A673 (cell line): Measurements from ENCODE around the gene PRKCA. TPM values are rescaled to one million over a fixed set of nuclear protein-coding genes. Genes with fewer than 3 reads are reported as not detected.

Experiments used
- BruUV-seq: library from RNA; stranded (reverse); fragments of 400-500 nt; replicated peaks from 2 replicates; lab custom pipeline; 2021; lab: Mats Ljungman, UMichigan
- CTCF ChIA-PET: fragments of 300-600 bp; sonication (Branson Sonifier 250); formaldehyde crosslinking; loops from one replicate; lab custom pipeline; 2022; ENCODE audit warnings: antibody characterized with exemption; lab: Charles Lee
- POLR2A ChIA-PET: fragments of 300-600 bp; sonication (Branson Sonifier 250); formaldehyde crosslinking; loops from one replicate; lab custom pipeline; 2022; ENCODE audit warnings: antibody characterized with exemption; ENCODE audit not compliant: low non-redundant PET; lab: Charles Lee
- DNase-seq: peaks from one replicate; pipeline ENCODE4 v3.0.0-alpha.2; 2015; ENCODE audit warnings: low spot score
- H3K27ac ChIP-seq: fragments of 200-600 bp; sonication (generic); 2 replicates; pipeline ENCODE4 v1.5.1; 2016; ENCODE audit warnings: mixed run types, low read depth, mild to moderate bottlenecking, mixed read lengths, antibody characterized with exemption, low read length; ENCODE audit not compliant: poor library complexity, severe bottlenecking
- H3K27me3 ChIP-seq: fragments of 200-600 bp; sonication (generic); replicated peaks from 2 replicates; pipeline ENCODE4 v1.6.1; 2017; ENCODE audit warnings: mixed run types, low read depth, mild to moderate bottlenecking, mixed read lengths, antibody characterized with exemption, low read length; ENCODE audit not compliant: insufficient read depth, poor library complexity
- H3K36me3 ChIP-seq: fragments of 200-600 bp; sonication (generic); 2 replicates; pipeline ENCODE4 v1.6.1; 2016; ENCODE audit warnings: mixed run types, mild to moderate bottlenecking, mixed read lengths, antibody characterized with exemption, low read length; ENCODE audit not compliant: insufficient read depth, poor library complexity, severe bottlenecking
- H3K4me1 ChIP-seq: fragments of 200-600 bp; sonication (generic); 2 replicates; pipeline ENCODE4 v1.6.1; 2017; ENCODE audit warnings: mixed run types, mild to moderate bottlenecking, mixed read lengths, antibody characterized with exemption, low read length; ENCODE audit not compliant: insufficient read depth, poor library complexity, severe bottlenecking
- H3K4me3 ChIP-seq: fragments of 200-600 bp; sonication (generic); 2 replicates; pipeline ENCODE4 v1.5.1; 2016; ENCODE audit warnings: low read depth, mixed run types, mild to moderate bottlenecking, mixed read lengths, low read length; ENCODE audit not compliant: poor library complexity, severe bottlenecking
- H3K9me3 ChIP-seq: fragments of 200-600 bp; sonication (generic); 2 replicates; pipeline ENCODE4 v1.6.1; 2016; ENCODE audit warnings: mixed run types, low read depth, mild to moderate bottlenecking, mixed read lengths, antibody characterized with exemption, low read length; ENCODE audit not compliant: poor library complexity, severe bottlenecking
- EZH2 ChIP-seq: fragments of 200-600 bp; sonication (generic); IDR thresholded peaks from 2 replicates; pipeline ENCODE4 v1.6.1; 2017; ENCODE audit warnings: borderline replicate concordance, low read depth, mild to moderate bottlenecking, mixed read lengths, antibody characterized with exemption, low read length; ENCODE audit not compliant: poor library complexity, severe bottlenecking
- intact Hi-C: fragments of 100-400 bp; cut with micrococcal nuclease; formaldehyde crosslinking; loops from one replicate; pipeline ENCODE4 v1.10.0; 2022; ENCODE audit not compliant: unreplicated experiment
- total RNA-seq: library from RNA; stranded (reverse); gene quantifications from 2 replicates; pipeline ENCODE4 v1.2.3, GENCODE V29; 2021
- TF ChIP-seq, protein P1 (sequence below): fragments of 300-800, 200-600 bp; sonication (generic); conservative IDR thresholded peaks from 2 replicates; pipeline ENCODE4 v1.5.1; 2017; ENCODE audit warnings: low read depth, mild to moderate bottlenecking, antibody characterized with exemption, low read length, moderate library complexity, mixed read lengths

Gene PRKCA
- total RNA-seq, 1 experiment from 2014 or later = 16.3 TPM

DNA sequence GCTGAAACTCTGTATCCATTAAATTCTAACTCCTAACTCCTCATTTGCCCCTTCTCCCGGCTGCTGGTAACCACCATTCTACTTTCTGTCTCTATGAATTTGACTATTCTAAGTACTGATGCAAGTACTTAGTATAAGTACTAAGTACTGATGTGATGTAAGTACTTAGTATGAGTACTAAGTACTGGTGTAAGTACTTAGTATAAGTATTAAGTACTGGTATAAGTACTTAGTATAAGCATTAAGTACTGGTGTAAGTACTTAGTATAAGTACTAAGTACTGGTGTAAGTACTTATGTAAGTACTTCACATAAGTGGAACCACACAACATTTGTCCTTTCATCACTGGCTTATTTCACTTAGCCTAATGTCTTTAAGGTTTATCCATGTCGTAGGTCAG lies 32.3 kb upstream of the PRKCA start:
- no peak for DNase-seq
- Histone ChIP-seq H3K27me3 (no peaks in the 10 kb centered on the region), H3K36me3 (no peaks in the 10 kb centered on the region), H3K9me3 (no peaks in the 10 kb centered on the region), H3K27ac (no peak overlapping the region), H3K4me1 (no peaks in the 10 kb centered on the region), H3K4me3 (no peak overlapping the region)
- intact Hi-C loops = no loop called here
- ChIA-PET POLR2A (no interaction called here), CTCF (no interaction called here)
- no peak for TF ChIP-seq EZH2
- TF ChIP-seq, protein P1, sequence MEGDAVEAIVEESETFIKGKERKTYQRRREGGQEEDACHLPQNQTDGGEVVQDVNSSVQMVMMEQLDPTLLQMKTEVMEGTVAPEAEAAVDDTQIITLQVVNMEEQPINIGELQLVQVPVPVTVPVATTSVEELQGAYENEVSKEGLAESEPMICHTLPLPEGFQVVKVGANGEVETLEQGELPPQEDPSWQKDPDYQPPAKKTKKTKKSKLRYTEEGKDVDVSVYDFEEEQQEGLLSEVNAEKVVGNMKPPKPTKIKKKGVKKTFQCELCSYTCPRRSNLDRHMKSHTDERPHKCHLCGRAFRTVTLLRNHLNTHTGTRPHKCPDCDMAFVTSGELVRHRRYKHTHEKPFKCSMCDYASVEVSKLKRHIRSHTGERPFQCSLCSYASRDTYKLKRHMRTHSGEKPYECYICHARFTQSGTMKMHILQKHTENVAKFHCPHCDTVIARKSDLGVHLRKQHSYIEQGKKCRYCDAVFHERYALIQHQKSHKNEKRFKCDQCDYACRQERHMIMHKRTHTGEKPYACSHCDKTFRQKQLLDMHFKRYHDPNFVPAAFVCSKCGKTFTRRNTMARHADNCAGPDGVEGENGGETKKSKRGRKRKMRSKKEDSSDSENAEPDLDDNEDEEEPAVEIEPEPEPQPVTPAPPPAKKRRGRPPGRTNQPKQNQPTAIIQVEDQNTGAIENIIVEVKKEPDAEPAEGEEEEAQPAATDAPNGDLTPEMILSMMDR = no peak
- BruUV-seq = no TSS peak

DNA sequence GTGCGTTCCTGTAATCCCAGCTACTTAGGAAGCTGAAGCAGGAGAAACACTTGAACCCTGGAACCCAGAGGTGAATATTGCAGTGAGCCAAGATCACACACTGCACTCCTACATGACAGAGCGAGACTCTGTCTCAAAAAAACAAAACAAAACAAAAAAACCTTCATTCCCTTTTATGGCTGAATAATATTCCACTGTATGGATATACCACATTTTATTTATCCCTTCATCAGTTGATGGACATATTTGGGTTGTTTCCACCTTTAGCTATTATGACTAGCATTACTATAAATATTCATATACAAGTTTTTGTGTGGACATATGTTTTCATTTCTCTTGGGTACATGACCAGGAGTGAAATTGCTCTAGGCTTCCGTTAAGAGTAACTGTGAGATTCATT lies 30.9 kb upstream of the PRKCA start:
- Histone ChIP-seq H3K9me3 (no peaks in the 10 kb centered on the region), H3K36me3 (no peaks in the 10 kb centered on the region), H3K27ac (no peak overlapping the region), H3K4me1 (no peaks in the 10 kb centered on the region), H3K4me3 (no peak overlapping the region), H3K27me3 (no peaks in the 10 kb centered on the region)
- intact Hi-C loops = no loop called here
- no peak for DNase-seq
- POLR2A ChIA-PET = no interaction called here
- TF ChIP-seq, protein P1 = no peak
- TF ChIP-seq EZH2 = no peak
- no TSS peak for BruUV-seq
- CTCF ChIA-PET = no interaction called here

DNA sequence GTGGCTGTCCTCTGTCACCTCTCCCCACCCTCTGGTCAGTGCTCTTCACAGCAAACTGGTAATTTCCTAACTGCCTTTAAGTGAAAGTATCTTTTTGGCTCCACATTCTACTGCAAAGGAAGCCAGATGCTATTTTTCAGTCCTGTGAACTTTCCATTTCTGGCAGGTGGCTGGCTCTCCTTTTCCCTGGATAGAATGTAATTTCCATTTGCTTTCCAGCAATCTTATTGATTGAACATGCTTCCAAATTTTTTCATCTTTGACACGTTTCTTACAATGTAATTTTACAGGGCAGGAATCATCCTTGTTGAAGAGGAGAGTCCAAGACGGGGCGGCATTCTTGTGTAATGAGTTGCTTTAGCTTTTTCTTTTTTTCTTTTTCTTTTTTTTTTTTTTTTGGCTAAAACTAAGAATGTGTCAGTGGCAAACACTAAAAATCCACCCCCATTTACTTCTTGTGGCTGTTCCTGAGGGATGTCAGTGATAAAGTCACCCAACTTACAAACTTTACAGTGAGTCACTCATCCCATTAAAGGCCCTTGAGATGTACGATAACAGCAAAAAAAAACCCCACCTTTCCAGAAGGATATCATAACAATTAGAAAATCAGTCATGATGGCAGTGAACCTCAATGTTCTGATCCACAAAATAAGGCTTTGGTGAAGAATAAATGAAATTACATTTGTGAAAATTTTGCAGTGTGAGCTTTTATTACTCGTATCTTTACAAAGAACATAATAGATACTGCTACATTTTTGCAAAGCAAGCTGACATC lies 29.4 kb upstream of the PRKCA start:
- Histone ChIP-seq H3K9me3 (no peaks in the 10 kb centered on the region), H3K27ac (no peak overlapping the region), H3K4me1 (no peaks in the 10 kb centered on the region), H3K36me3 (no peaks in the 10 kb centered on the region), H3K4me3 (no peak overlapping the region), H3K27me3 (no peaks in the 10 kb centered on the region)
- POLR2A ChIA-PET = interaction anchor here (0.6 kb wide), 1 partner anchor 485 kb away, joined by 6 read pairs; no protein-coding TSS in a partner anchor
- CTCF ChIA-PET = interaction anchor here (0.6 to 0.7 kb wide), 2 partner anchors 18 to 33 kb away, joined by 3 to 4 read pairs; no protein-coding TSS in a partner anchor
- TF ChIP-seq, protein P1 = no peak
- no peak for TF ChIP-seq EZH2
- peak; percentile 27 for DNase-seq
- intact Hi-C loops = no loop called here
- BruUV-seq = no TSS peak
